A673 (cell line): ENCODE results near the gene TNFAIP2. TPM values are rescaled to one million over a fixed set of nuclear protein-coding genes. Genes with fewer than 3 reads are reported as not detected.

Experiments used
- BruUV-seq: library from RNA; stranded (reverse); fragments of 400-500 nt; replicated peaks from 2 replicates; lab custom pipeline; 2021; lab: Mats Ljungman, UMichigan
- CTCF ChIA-PET: fragments of 300-600 bp; sonication (Branson Sonifier 250); formaldehyde crosslinking; loops from one replicate; lab custom pipeline; 2022; ENCODE audit warnings: antibody characterized with exemption; lab: Charles Lee
- POLR2A ChIA-PET: fragments of 300-600 bp; sonication (Branson Sonifier 250); formaldehyde crosslinking; loops from one replicate; lab custom pipeline; 2022; ENCODE audit warnings: antibody characterized with exemption; ENCODE audit not compliant: low non-redundant PET; lab: Charles Lee
- DNase-seq: peaks from one replicate; pipeline ENCODE4 v3.0.0-alpha.2; 2015; ENCODE audit warnings: low spot score
- H3K27ac ChIP-seq: fragments of 200-600 bp; sonication (generic); 2 replicates; pipeline ENCODE4 v1.5.1; 2016; ENCODE audit warnings: mixed run types, low read depth, mild to moderate bottlenecking, mixed read lengths, antibody characterized with exemption, low read length; ENCODE audit not compliant: poor library complexity, severe bottlenecking
- H3K27me3 ChIP-seq: fragments of 200-600 bp; sonication (generic); replicated peaks from 2 replicates; pipeline ENCODE4 v1.6.1; 2017; ENCODE audit warnings: mixed run types, low read depth, mild to moderate bottlenecking, mixed read lengths, antibody characterized with exemption, low read length; ENCODE audit not compliant: insufficient read depth, poor library complexity
- H3K36me3 ChIP-seq: fragments of 200-600 bp; sonication (generic); 2 replicates; pipeline ENCODE4 v1.6.1; 2016; ENCODE audit warnings: mixed run types, mild to moderate bottlenecking, mixed read lengths, antibody characterized with exemption, low read length; ENCODE audit not compliant: insufficient read depth, poor library complexity, severe bottlenecking
- H3K4me1 ChIP-seq: fragments of 200-600 bp; sonication (generic); 2 replicates; pipeline ENCODE4 v1.6.1; 2017; ENCODE audit warnings: mixed run types, mild to moderate bottlenecking, mixed read lengths, antibody characterized with exemption, low read length; ENCODE audit not compliant: insufficient read depth, poor library complexity, severe bottlenecking
- H3K4me3 ChIP-seq: fragments of 200-600 bp; sonication (generic); 2 replicates; pipeline ENCODE4 v1.5.1; 2016; ENCODE audit warnings: low read depth, mixed run types, mild to moderate bottlenecking, mixed read lengths, low read length; ENCODE audit not compliant: poor library complexity, severe bottlenecking
- H3K9me3 ChIP-seq: fragments of 200-600 bp; sonication (generic); 2 replicates; pipeline ENCODE4 v1.6.1; 2016; ENCODE audit warnings: mixed run types, low read depth, mild to moderate bottlenecking, mixed read lengths, antibody characterized with exemption, low read length; ENCODE audit not compliant: poor library complexity, severe bottlenecking
- EZH2 ChIP-seq: fragments of 200-600 bp; sonication (generic); IDR thresholded peaks from 2 replicates; pipeline ENCODE4 v1.6.1; 2017; ENCODE audit warnings: borderline replicate concordance, low read depth, mild to moderate bottlenecking, mixed read lengths, antibody characterized with exemption, low read length; ENCODE audit not compliant: poor library complexity, severe bottlenecking
- intact Hi-C: fragments of 100-400 bp; cut with micrococcal nuclease; formaldehyde crosslinking; loops from one replicate; pipeline ENCODE4 v1.10.0; 2022; ENCODE audit not compliant: unreplicated experiment
- total RNA-seq: library from RNA; stranded (reverse); gene quantifications from 2 replicates; pipeline ENCODE4 v1.2.3, GENCODE V29; 2021
- TF ChIP-seq, protein P1 (sequence below): fragments of 300-800, 200-600 bp; sonication (generic); conservative IDR thresholded peaks from 2 replicates; pipeline ENCODE4 v1.5.1; 2017; ENCODE audit warnings: low read depth, mild to moderate bottlenecking, antibody characterized with exemption, low read length, moderate library complexity, mixed read lengths

TNFAIP2 gene
- total RNA-seq, 1 experiment from 2014 or later, result 5.5 TPM

DNA sequence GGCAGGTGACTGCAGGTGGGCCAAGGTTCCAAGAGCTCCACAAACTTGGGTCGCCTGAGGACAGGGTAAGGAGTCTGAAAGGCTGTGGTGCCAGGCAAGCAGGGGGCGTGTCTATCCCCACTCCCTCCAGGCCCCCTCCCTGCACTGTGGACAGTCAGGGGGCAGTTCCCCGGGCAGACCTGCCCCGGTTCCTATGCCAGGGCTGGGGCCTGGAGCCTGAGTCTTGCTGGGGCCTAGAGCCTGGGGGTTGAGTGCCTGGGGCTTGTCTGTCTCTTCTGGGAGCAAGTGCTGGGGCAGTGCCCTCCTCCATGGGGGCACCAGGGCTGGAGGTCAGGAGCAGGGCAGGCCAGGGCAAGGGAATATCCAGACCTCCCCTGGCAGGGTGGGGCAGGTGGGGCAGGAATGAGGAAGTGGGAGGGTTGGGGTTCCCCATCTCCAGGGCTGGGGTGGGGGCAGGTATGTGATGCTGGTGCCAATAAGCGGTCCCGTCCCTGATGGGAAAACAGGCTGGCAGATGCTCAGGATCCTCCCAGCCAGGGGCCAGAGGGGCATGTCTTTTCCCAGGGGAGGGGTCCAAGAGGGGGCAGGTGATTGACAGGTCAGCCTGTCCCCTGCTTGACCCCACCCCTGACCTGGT, 11.9 kb upstream of the TNFAIP2 start:
- no peak for DNase-seq
- ChIA-PET CTCF (no interaction called here), POLR2A (no interaction called here)
- no peaks in the 10 kb centered on the region for H3K4me1 ChIP-seq
- H3K36me3 ChIP-seq, result no peaks in the 10 kb centered on the region
- no peak for TF ChIP-seq EZH2
- TF ChIP-seq, protein P1, sequence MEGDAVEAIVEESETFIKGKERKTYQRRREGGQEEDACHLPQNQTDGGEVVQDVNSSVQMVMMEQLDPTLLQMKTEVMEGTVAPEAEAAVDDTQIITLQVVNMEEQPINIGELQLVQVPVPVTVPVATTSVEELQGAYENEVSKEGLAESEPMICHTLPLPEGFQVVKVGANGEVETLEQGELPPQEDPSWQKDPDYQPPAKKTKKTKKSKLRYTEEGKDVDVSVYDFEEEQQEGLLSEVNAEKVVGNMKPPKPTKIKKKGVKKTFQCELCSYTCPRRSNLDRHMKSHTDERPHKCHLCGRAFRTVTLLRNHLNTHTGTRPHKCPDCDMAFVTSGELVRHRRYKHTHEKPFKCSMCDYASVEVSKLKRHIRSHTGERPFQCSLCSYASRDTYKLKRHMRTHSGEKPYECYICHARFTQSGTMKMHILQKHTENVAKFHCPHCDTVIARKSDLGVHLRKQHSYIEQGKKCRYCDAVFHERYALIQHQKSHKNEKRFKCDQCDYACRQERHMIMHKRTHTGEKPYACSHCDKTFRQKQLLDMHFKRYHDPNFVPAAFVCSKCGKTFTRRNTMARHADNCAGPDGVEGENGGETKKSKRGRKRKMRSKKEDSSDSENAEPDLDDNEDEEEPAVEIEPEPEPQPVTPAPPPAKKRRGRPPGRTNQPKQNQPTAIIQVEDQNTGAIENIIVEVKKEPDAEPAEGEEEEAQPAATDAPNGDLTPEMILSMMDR, result no peak
- no TSS peak for BruUV-seq
- no peak overlapping the region for H3K27ac ChIP-seq
- H3K9me3 ChIP-seq, result no peaks in the 10 kb centered on the region
- H3K4me3 ChIP-seq, result no peak overlapping the region
- intact Hi-C loops, result no loop called here
- H3K27me3 ChIP-seq, result no peaks in the 10 kb centered on the region

DNA sequence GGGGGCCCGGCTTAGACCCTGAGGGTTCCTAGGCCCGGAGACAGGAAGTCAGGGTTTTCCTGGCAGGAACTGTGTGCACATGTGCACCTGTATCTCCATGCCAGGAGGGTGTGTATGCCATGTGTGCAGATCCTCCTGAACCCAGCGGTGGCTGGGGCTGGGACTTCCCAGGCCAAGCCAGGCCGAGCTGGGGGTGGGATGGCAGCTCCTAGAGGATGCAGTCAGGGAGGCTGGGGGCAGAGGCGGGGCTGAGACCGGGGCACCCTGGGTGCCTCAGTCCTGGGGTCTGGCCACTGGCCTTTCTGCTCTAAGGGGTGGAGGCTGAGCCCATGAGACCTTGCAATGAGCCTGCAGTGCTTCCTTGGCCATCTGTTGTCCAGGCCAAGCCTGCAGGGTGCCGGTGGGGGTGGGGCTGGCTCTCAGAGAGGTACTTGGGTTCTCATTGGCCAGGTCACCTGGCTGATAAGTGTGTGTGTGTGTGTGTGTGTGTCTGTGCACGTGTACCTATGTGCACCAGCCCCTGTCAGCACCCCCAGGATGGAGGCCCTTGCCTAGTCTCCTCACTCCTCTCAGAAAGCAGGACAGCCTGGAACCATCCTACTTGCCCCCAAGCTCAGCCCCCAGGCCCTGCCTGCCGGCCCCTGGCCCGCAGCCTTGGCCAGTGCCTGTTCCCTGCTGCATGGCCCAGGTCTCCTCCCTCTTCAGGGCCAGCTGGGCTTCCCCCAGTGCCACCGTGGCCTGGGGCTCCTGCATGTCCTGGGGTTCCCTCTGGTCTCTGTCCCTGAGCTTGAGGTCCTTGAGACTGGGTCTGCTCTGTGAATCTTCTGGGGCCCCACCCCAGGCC, 10.6 kb upstream of the TNFAIP2 start:
- no peaks in the 10 kb centered on the region for H3K36me3 ChIP-seq
- ChIA-PET CTCF (no interaction called here), POLR2A (no interaction called here)
- H3K4me1 ChIP-seq, result no peaks in the 10 kb centered on the region
- no peak overlapping the region for H3K27ac ChIP-seq
- no TSS peak for BruUV-seq
- intact Hi-C loops, result no loop called here
- H3K9me3 ChIP-seq, result no peaks in the 10 kb centered on the region
- TF ChIP-seq EZH2, result no peak
- TF ChIP-seq, protein P1, result no peak
- H3K27me3 ChIP-seq, result no peaks in the 10 kb centered on the region
- no peak for DNase-seq
- no peak overlapping the region for H3K4me3 ChIP-seq

DNA sequence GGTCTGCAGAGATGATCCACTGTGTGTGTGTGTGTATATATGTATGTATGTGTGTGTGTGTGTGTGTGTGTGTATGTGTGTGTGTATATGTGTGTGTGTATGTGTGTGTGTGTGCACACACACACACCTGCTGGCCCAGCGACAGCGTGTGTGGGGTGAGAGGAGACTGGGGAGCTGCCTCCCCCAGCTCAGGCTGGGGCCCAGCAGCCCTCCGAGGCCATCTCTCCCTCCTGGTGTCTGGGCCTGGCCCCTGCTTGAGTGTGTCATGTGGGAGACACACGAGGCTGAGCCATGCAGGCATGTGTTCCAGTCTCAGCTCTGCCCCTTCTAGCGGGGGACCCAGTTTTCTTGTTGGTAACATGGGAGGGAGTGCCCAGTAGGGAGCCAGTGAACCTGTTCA, 10.0 kb upstream of the TNFAIP2 start:
- no peak overlapping the region for H3K4me3 ChIP-seq
- POLR2A ChIA-PET, result no interaction called here
- H3K36me3 ChIP-seq, result no peaks in the 10 kb centered on the region
- TF ChIP-seq, protein P1, result no peak
- TF ChIP-seq EZH2, result no peak
- H3K4me1 ChIP-seq, result peaks cover 3% of the 10 kb centered on the region
- no peak overlapping the region for H3K27ac ChIP-seq
- H3K9me3 ChIP-seq, result no peaks in the 10 kb centered on the region
- BruUV-seq, result no TSS peak
- intact Hi-C loops, result no loop called here
- H3K27me3 ChIP-seq, result no peaks in the 10 kb centered on the region
- CTCF ChIA-PET, result no interaction called here
- DNase-seq, result no peak
